Activated T-helper 2 cell treated with anti-CD3 and anti-CD28 coated beads, Interferon-gamma antibody, Interleukin-2, Interleukin-4, amounts not matched to agents 10 μg/mL and 5 μg/mL and 100 μg/mL, durations not matched to agents 14 hours and 24 hours and 36 hours (primary cell): ENCODE measurements around the gene DNAH14. TPM values are rescaled to one million over a fixed set of nuclear protein-coding genes. Genes with fewer than 3 reads are reported as not detected.

Experiments
- DNase-seq: peaks from one replicate; pipeline ENCODE4 v3.0.0; 2021; ENCODE audit warnings: low spot score
- H3K27ac Mint-ChIP-seq: one replicate; pipeline ENCODE4 v1.8.0; 2021; ENCODE audit warnings: mixed read lengths
- H3K27me3 Mint-ChIP-seq: one replicate; pipeline ENCODE4 v1.8.0; 2021; ENCODE audit warnings: low read depth, mixed read lengths
- H3K36me3 Mint-ChIP-seq: one replicate; pipeline ENCODE4 v1.8.0; 2021; ENCODE audit warnings: low read depth, mixed read lengths
- H3K4me1 Mint-ChIP-seq: one replicate; pipeline ENCODE4 v1.8.0; 2021; ENCODE audit warnings: low read depth, mixed read lengths
- H3K4me3 Mint-ChIP-seq: one replicate; pipeline ENCODE4 v1.8.0; 2021; ENCODE audit warnings: low read depth, mild to moderate bottlenecking, moderate library complexity, mixed read lengths
- H3K9me3 Mint-ChIP-seq: one replicate; pipeline ENCODE4 v1.8.0; 2021; ENCODE audit warnings: mixed read lengths
- intact Hi-C: fragments of 100-400 bp; cut with micrococcal nuclease; formaldehyde crosslinking; loops from one replicate; pipeline ENCODE4 v1.15.1; 2023
- total RNA-seq: library from RNA; stranded (reverse); gene quantifications from 2 replicates; pipeline ENCODE4 v1.2.3, GENCODE V29; 2022

The DNAH14 gene
- total RNA-seq, 1 donor from 2014 or later = 0.32 TPM

- Mint-ChIP-seq H3K9me3 (no peaks in the 10 kb centered on the region), H3K4me3 (peak overlapping the region; percentile 74), H3K36me3 (peaks cover 14% of the 10 kb centered on the region), H3K4me1 (peaks cover 40% of the 10 kb centered on the region), H3K27me3 (no peaks in the 10 kb centered on the region), H3K27ac (peak overlapping the region; percentile 94)
- intact Hi-C loops = loop anchor here (1.0 to 10.0 kb wide), 8 partner anchors 17 to 1583 kb away; partner anchors contain the start of genes H3-3A, TP53BP2 and WDR26
- DNase-seq = peak; percentile 92
Observed at GRCh38 chr1:225428068-225428880, 498.8 kb downstream of the DNAH14 start.

- Mint-ChIP-seq H3K36me3 (peaks cover 7% of the 10 kb centered on the region), H3K27ac (peak overlapping the region; percentile 94), H3K9me3 (no peaks in the 10 kb centered on the region), H3K4me1 (peaks cover 33% of the 10 kb centered on the region), H3K27me3 (no peaks in the 10 kb centered on the region), H3K4me3 (peak overlapping the region; percentile 74)
- DNase-seq = no peak
- intact Hi-C loops = loop anchor here (1.0 to 10.0 kb wide), 8 partner anchors 16 to 1584 kb away; partner anchors contain the start of genes H3-3A, TP53BP2 and WDR26
Observed at GRCh38 chr1:225428881-225429455, 499.5 kb downstream of the DNAH14 start.

- Mint-ChIP-seq H3K27me3 (no peaks in the 10 kb centered on the region), H3K4me3 (peak overlapping the region; percentile 45), H3K36me3 (peaks cover 7% of the 10 kb centered on the region), H3K9me3 (no peaks in the 10 kb centered on the region), H3K27ac (no peak overlapping the region), H3K4me1 (peaks cover 21% of the 10 kb centered on the region)
- no peak for DNase-seq
- intact Hi-C loops = no loop called here
Observed at GRCh38 chr1:225430301-225430700, 500.8 kb downstream of the DNAH14 start.

- Mint-ChIP-seq H3K4me3 (no peak overlapping the region), H3K9me3 (no peaks in the 10 kb centered on the region), H3K27me3 (no peaks in the 10 kb centered on the region), H3K4me1 (peaks cover 22% of the 10 kb centered on the region), H3K36me3 (peaks cover 6% of the 10 kb centered on the region), H3K27ac (no peak overlapping the region)
- DNase-seq = no peak
- intact Hi-C loops = no loop called here
Observed at GRCh38 chr1:225431081-225431863, 501.8 kb downstream of the DNAH14 start.

- Mint-ChIP-seq H3K9me3 (no peaks in the 10 kb centered on the region), H3K27me3 (no peaks in the 10 kb centered on the region), H3K4me1 (peaks cover 22% of the 10 kb centered on the region), H3K4me3 (no peak overlapping the region), H3K27ac (no peak overlapping the region), H3K36me3 (no peaks in the 10 kb centered on the region)
- DNase-seq = no peak
- intact Hi-C loops = no loop called here
Observed at GRCh38 chr1:225434046-225434445, 504.6 kb downstream of the DNAH14 start.

GRCh38 chr1:225435076-225435475 lies 505.6 kb downstream of the DNAH14 start:
- Mint-ChIP-seq H3K27ac (no peak overlapping the region), H3K4me3 (no peak overlapping the region), H3K9me3 (no peaks in the 10 kb centered on the region), H3K27me3 (no peaks in the 10 kb centered on the region), H3K36me3 (no peaks in the 10 kb centered on the region), H3K4me1 (peaks cover 18% of the 10 kb centered on the region)
- DNase-seq = no peak
- intact Hi-C loops = no loop called here

- H3K4me3 Mint-ChIP-seq = no peak overlapping the region
- no peak overlapping the region for H3K27ac Mint-ChIP-seq
- H3K36me3 Mint-ChIP-seq = no peaks in the 10 kb centered on the region
- no peaks in the 10 kb centered on the region for H3K9me3 Mint-ChIP-seq
- H3K27me3 Mint-ChIP-seq = no peaks in the 10 kb centered on the region
- no peak for DNase-seq
- intact Hi-C loops = no loop called here
- H3K4me1 Mint-ChIP-seq = peaks cover 14% of the 10 kb centered on the region
Observed at GRCh38 chr1:225435487-225435886, 506.0 kb downstream of the DNAH14 start.

GRCh38 chr1:225435957-225436392 lies 506.5 kb downstream of the DNAH14 start:
- no peak for DNase-seq
- Mint-ChIP-seq H3K36me3 (no peaks in the 10 kb centered on the region), H3K27me3 (no peaks in the 10 kb centered on the region), H3K4me3 (no peak overlapping the region), H3K9me3 (no peaks in the 10 kb centered on the region), H3K27ac (no peak overlapping the region), H3K4me1 (peaks cover 16% of the 10 kb centered on the region)
- intact Hi-C loops = no loop called here

GRCh38 chr1:225437710-225438437 lies 508.4 kb downstream of the DNAH14 start:
- H3K36me3 Mint-ChIP-seq = no peaks in the 10 kb centered on the region
- no peaks in the 10 kb centered on the region for H3K9me3 Mint-ChIP-seq
- intact Hi-C loops = no loop called here
- H3K27me3 Mint-ChIP-seq = no peaks in the 10 kb centered on the region
- H3K4me1 Mint-ChIP-seq = peaks cover 34% of the 10 kb centered on the region
- no peak overlapping the region for H3K4me3 Mint-ChIP-seq
- no peak overlapping the region for H3K27ac Mint-ChIP-seq
- no peak for DNase-seq

GRCh38 chr1:225440380-225441221 lies 511.1 kb downstream of the DNAH14 start:
- Mint-ChIP-seq H3K4me3 (no peak overlapping the region), H3K9me3 (no peaks in the 10 kb centered on the region), H3K36me3 (peaks cover 4% of the 10 kb centered on the region), H3K4me1 (peaks cover 52% of the 10 kb centered on the region), H3K27ac (no peak overlapping the region), H3K27me3 (no peaks in the 10 kb centered on the region)
- intact Hi-C loops = no loop called here
- no peak for DNase-seq

GRCh38 chr1:225441314-225442122 lies 512.0 kb downstream of the DNAH14 start:
- Mint-ChIP-seq H3K4me3 (no peak overlapping the region), H3K27ac (peak overlapping the region; percentile 80), H3K36me3 (peaks cover 4% of the 10 kb centered on the region), H3K9me3 (no peaks in the 10 kb centered on the region), H3K27me3 (no peaks in the 10 kb centered on the region), H3K4me1 (peaks cover 54% of the 10 kb centered on the region)
- peak; percentile 6 for DNase-seq
- intact Hi-C loops = no loop called here
